IMR-90 (cell line): Measurements from ENCODE around the gene NPBWR2.

ENCODE experiments used
- CEBPB ChIP-seq: IDR thresholded peaks from 2 replicates; pipeline ENCODE4 v1.6.1; 2012; ENCODE audit warnings: low read depth, low read length, improper control_type of control experiment
- CTCF ChIP-seq: conservative IDR thresholded peaks from 2 replicates; pipeline ENCODE4 v1.5.1; 2012; ENCODE audit warnings: mild to moderate bottlenecking, low read depth, low read length, improper control_type of control experiment
- MAFK ChIP-seq: IDR thresholded peaks from 2 replicates; pipeline ENCODE4 v1.6.1; 2012; ENCODE audit warnings: low read depth, low read length, improper control_type of control experiment
- MAZ ChIP-seq: IDR thresholded peaks from 2 replicates; pipeline ENCODE4 v1.6.1; 2012; ENCODE audit warnings: low read depth, mild to moderate bottlenecking, low read length, improper control_type of control experiment, moderate library complexity, borderline replicate concordance
- MXI1 ChIP-seq: IDR thresholded peaks from 2 replicates; pipeline ENCODE4 v1.6.1; 2012; ENCODE audit warnings: low read depth, mild to moderate bottlenecking, low read length, moderate library complexity, borderline replicate concordance
- POLR2A ChIP-seq: IDR thresholded peaks from 2 replicates; pipeline ENCODE4 v1.6.1; 2012; ENCODE audit warnings: mild to moderate bottlenecking, low read depth, low read length
- RCOR1 ChIP-seq: IDR thresholded peaks from 2 replicates; pipeline ENCODE4 v1.6.1; 2012; ENCODE audit warnings: mild to moderate bottlenecking, low read length, improper control_type of control experiment; ENCODE audit not compliant: insufficient replicate concordance
- SMC3 ChIP-seq: fragments of 150-350 bp; IDR thresholded peaks from 2 replicates; pipeline ENCODE4 v1.6.1; 2016; ENCODE audit warnings: low read depth, mild to moderate bottlenecking, antibody characterized with exemption, low read length, moderate library complexity
- USF2 ChIP-seq: fragments of 150-350 bp; IDR thresholded peaks from 2 replicates; pipeline ENCODE4 v1.6.1; 2017; ENCODE audit warnings: mild to moderate bottlenecking, antibody characterized with exemption, low read length, low read depth

- TF ChIP-seq USF2 = no peak
- TF ChIP-seq CTCF = no peak
- no peak for TF ChIP-seq SMC3
- no peak for TF ChIP-seq RCOR1
- TF ChIP-seq MXI1 = no peak
- no peak for TF ChIP-seq POLR2A
- TF ChIP-seq CEBPB = no peak
- TF ChIP-seq MAFK = no peak
- TF ChIP-seq MAZ = peak; percentile 26; the same call in 1 of the 2 replicates
Measured at GRCh38 chr20:64065974-64066343, 41.4 kb downstream of the NPBWR2 start.
